Measurements from ENCODE around the gene ANKMY1.

Gene ANKMY1

DNA sequence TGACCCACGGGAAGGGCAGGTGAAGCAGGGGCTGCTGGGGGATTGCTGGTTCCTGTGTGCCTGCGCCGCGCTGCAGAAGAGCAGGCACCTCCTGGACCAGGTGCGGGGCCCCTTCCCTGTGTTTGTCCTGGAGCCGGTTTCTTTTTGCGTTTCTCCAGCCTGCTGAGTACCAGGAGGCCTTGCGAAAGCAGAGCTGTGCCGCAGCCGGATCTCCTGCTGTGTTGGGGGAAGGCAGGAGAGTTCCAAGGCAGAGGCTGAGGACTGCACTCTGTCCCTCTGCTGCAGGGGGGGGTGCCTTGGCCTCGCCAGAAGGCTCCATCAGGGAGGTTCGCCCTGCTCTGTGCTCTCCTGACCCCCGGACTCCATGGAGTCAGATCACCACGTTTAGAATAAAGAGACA lies 31.6 kb upstream of the ANKMY1 start:
- no peak for DNase-seq (ENCODE audit: low read depth)
- H3K4me3 ChIP-seq (ENCODE audit: low read depth, low read length): no peak overlapping the region
- TF ChIP-seq, protein P1, sequence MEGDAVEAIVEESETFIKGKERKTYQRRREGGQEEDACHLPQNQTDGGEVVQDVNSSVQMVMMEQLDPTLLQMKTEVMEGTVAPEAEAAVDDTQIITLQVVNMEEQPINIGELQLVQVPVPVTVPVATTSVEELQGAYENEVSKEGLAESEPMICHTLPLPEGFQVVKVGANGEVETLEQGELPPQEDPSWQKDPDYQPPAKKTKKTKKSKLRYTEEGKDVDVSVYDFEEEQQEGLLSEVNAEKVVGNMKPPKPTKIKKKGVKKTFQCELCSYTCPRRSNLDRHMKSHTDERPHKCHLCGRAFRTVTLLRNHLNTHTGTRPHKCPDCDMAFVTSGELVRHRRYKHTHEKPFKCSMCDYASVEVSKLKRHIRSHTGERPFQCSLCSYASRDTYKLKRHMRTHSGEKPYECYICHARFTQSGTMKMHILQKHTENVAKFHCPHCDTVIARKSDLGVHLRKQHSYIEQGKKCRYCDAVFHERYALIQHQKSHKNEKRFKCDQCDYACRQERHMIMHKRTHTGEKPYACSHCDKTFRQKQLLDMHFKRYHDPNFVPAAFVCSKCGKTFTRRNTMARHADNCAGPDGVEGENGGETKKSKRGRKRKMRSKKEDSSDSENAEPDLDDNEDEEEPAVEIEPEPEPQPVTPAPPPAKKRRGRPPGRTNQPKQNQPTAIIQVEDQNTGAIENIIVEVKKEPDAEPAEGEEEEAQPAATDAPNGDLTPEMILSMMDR (IDR thresholded peaks at IDR 0.05; ENCODE audit: low read depth, low read length, missing control alignments): no peak

DNA sequence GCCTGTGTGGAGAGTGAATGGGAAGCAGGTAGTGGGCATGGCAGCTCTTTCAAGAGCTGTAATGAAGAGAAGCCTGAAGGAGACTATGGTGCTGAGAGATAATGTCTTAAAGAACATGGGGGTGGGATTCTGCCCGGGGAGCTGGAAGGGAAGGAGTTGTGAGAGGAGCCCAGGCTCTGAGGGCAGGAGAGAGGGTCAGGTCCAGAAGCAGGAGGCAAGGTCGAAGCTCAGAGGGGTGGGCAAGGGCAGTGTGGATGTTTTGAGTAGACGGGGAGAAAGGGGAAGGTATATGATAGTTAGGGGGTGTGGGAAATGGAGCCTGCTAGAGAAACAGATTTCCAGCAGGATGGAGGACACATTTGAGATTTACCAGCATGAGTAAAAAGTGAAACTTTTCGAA lies 30.9 kb upstream of the ANKMY1 start:
- TF ChIP-seq, protein P1 (IDR thresholded peaks at IDR 0.05; ENCODE audit: low read depth, low read length, missing control alignments): no peak
- no peak for DNase-seq (ENCODE audit: low read depth)
- H3K4me3 ChIP-seq (ENCODE audit: low read depth, low read length): no peak overlapping the region

DNA sequence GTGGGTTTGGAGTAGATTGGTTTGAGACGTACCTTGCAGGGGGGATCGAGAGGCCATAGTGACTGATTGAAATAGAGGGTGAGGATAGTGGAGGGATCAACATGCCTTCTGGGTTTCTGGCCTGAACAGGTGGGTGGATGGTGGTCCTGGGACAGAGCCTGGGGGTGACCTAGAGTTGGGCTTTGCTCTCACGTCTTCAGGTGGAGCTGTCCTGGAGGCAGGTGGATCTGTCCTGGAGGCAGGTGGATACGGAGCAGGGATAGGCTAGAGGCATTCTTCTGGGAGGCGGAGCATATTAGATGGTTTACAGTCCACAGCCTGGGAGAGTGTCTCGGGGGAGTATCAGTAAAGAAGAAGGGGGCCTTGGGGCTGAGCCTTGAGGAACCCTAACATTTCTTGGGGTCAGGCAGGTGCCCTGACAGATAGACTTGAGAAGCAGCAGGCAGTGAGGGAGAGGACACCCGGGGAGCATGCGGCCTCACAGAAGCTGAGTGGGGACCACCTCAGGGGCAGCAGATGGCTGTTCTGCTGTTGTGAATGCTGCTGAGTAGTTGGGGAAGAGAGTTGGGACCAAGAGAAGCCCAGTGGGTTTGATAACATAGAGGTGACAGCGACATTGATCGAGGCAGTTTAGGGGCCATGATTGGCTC lies 30.3 kb upstream of the ANKMY1 start:
- TF ChIP-seq, protein P1 (IDR thresholded peaks at IDR 0.05; ENCODE audit: low read depth, low read length, missing control alignments): no peak
- peak overlapping the region; percentile 84 for H3K4me3 ChIP-seq (ENCODE audit: low read depth, low read length)
- no peak for DNase-seq (ENCODE audit: low read depth)

DNA sequence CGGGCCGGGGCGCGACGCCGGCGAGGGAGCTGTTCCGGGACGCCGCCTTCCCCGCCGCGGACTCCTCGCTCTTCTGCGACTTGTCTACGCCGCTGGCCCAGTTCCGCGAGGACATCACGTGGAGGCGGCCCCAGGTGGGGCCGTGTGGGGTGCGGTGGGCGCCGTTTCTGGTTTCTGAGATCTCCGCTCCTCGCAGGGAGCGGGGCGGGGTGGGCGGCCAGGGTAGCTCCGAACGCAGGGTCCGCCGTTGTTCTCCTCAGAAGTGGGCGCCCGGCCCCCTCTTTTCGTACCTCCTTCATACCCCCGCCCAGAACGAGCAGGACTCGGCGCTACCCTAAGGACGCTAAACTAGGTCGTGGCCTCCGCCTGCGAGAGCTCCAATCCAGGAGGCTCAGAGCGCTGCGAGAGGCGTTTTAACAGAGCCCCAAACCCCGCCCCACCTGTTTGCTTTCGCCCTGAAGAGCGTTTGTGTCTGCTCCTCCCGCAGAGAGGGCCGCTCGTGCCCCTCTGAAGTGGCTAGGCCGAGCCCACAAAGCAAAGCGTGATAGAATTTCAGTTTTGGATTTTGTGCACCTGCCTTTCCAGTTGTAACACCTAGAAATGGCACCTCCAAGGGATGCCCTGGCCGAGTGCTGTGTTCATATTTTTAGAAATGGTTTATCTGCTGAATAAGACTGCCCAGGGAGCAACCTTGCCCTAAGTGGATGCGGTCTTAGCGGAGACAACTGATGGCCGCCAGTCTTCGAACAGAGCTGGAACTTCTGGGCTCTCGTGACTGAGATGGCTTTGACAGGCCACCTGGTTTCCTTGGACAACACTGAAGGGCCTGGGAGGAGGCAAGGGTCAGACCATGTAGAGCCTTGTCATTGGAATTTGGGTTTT lies 29.4 kb upstream of the ANKMY1 start:
- H3K4me3 ChIP-seq (ENCODE audit: low read depth, low read length): peak overlapping the region; percentile 84
- DNase-seq (ENCODE audit: low read depth): no peak
- TF ChIP-seq, protein P1 (IDR thresholded peaks at IDR 0.05; ENCODE audit: low read depth, low read length, missing control alignments): no peak

DNA sequence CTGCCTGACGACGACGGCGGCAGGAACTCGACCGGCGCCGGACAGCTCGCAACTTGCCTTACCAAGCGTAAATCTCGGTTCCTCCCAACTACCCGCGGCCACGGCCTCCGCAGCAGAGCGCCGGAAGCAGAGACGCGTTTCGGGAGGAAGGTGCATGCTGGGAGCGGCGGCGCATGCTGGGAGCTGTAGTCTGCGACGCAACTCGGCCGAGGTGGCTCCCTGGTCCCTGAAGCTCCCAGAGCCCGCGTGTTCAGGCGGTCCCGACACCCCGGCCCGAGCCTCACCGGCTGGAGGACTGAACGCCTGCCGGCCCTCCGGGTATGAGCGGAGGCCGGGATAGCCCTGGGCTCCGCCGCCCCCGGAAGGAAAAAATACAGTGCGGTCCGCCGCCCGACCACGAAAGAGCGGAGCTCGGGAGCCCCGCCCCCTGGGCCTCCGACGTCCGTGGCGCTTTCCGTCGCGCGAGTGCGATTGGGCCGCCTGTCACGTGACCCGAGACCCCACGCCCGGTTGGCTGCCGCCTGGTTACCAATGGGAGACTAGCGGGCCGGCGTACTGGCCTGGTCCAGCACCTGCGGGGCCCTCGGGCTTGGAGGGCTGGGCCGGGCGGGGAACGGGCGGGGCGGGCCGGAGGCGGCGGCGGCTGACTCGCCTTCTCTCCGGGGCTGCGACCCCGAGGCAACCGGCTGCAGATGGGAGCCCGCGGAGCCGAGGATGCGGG lies 28.6 kb upstream of the ANKMY1 start, which contains the start of gene CAPN10:
Gene CAPN10 (plus strand): TSS at position 537 of the 721 bp plus-strand sequence. CDS start 178 bp downstream, at position 715.
- H3K4me3 ChIP-seq (ENCODE audit: low read depth, low read length): peak within 1 kb of the TSS; percentile 84
- peak; percentile 85 for DNase-seq (ENCODE audit: low read depth)

DNA sequence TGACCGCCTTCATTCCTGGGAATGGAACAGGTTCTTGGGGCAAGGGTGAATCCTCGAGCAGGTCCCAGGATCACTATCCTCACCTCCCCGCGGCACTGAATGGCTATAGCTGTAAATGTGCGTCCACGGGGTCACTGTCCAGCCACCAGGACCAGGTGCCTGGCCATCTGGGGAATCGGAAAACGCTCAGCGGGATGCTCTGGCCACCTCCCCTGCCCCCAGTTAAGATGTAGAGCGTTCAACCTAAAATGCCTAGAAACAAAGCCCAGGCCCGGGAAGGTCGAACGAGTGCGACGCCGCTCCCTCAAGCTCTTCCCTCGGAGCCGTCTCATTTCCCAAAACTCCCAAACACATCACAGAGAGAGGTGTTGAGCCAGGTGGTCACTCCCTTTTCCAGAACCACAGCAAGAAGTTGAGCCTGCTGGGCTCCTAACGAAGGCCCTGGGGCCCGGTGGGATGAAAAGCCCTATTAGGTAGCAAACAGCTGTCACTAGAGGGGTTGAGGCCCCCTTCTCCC lies 28.0 kb upstream of the ANKMY1 start:
- TF ChIP-seq, protein P1 (IDR thresholded peaks at IDR 0.05; ENCODE audit: low read depth, low read length, missing control alignments): no peak
- no peak for DNase-seq (ENCODE audit: low read depth)
- peak overlapping the region; percentile 84 for H3K4me3 ChIP-seq (ENCODE audit: low read depth, low read length)

More for the DNA sequence above, 28.6 kb upstream of the ANKMY1 start, which contains the start of gene CAPN10:
- TF ChIP-seq, protein P1 (IDR thresholded peaks at IDR 0.05; ENCODE audit: low read depth, low read length, missing control alignments): no peak

Measured in GM12864 (cell line).